Measurements from ENCODE around the gene IVL.

IVL gene

GRCh38 chr1:152907686-152908601, at the start of gene IVL:
Gene IVL (plus strand): TSS chr1:152908546. CDS start chr1:152909798, 1,252 bp downstream.
- no peak within 1 kb of the TSS for H3K9ac ChIP-seq (ENCODE audit: low read depth in 1 of 2, low read length in 2 of 2)
- H3K4me1 ChIP-seq (ENCODE audit: control insufficient read depth in 1 of 2, insufficient read depth in 2 of 2, low read length in 2 of 2): no peaks in the 10 kb centered on the region
- H3K27me3 ChIP-seq (ENCODE audit: control insufficient read depth in 1 of 2, insufficient read depth in 2 of 2, low read length in 2 of 2): peaks cover 0 to 4% of the 10 kb centered on the region in 2 donors
- no peak within 1 kb of the TSS for H3K27ac ChIP-seq (ENCODE audit: low read depth, low read length)
- no peak within 1 kb of the TSS for H3K4me3 ChIP-seq (ENCODE audit: low read depth in 1 of 2, low read length in 2 of 2)
- H3K9me3 ChIP-seq (ENCODE audit: control insufficient read depth in 1 of 2, low read length in 2 of 2): no peaks in the 10 kb centered on the region
- no peaks in the 10 kb centered on the region for H3K36me3 ChIP-seq (ENCODE audit: control insufficient read depth in 1 of 2, insufficient read depth in 2 of 2, low read length in 2 of 2)

- Histone ChIP-seq H3K36me3 (ENCODE audit: control insufficient read depth in 1 of 2, insufficient read depth in 2 of 2, low read length in 2 of 2) (no peaks in the 10 kb centered on the region), H3K4me3 (ENCODE audit: low read depth in 1 of 2, low read length in 2 of 2) (no peak within 1 kb of the TSS), H3K4me1 (ENCODE audit: control insufficient read depth in 1 of 2, insufficient read depth in 2 of 2, low read length in 2 of 2) (no peaks in the 10 kb centered on the region), H3K27ac (ENCODE audit: low read depth, low read length) (no peak within 1 kb of the TSS), H3K9ac (ENCODE audit: low read depth in 1 of 2, low read length in 2 of 2) (no peak within 1 kb of the TSS), H3K27me3 (ENCODE audit: control insufficient read depth in 1 of 2, insufficient read depth in 2 of 2, low read length in 2 of 2) (no peaks in the 10 kb centered on the region), H3K9me3 (ENCODE audit: control insufficient read depth in 1 of 2, low read length in 2 of 2) (no peaks in the 10 kb centered on the region)
Measured at GRCh38 chr1:152859696-152860095, 48.6 kb upstream of the IVL start, which contains the start of gene LCE7A. Gene LCE7A (plus strand): TSS chr1:152859996. CDS start chr1:152860698, 702 bp downstream.

GRCh38 chr1:152860129-152860528, 48.2 kb upstream of the IVL start:
- no peaks in the 10 kb centered on the region for H3K9me3 ChIP-seq (ENCODE audit: control insufficient read depth in 1 of 2, low read length in 2 of 2)
- no peak overlapping the region for H3K9ac ChIP-seq (ENCODE audit: low read depth in 1 of 2, low read length in 2 of 2)
- H3K27ac ChIP-seq (ENCODE audit: low read depth, low read length): no peak overlapping the region
- H3K4me1 ChIP-seq (ENCODE audit: control insufficient read depth in 1 of 2, insufficient read depth in 2 of 2, low read length in 2 of 2): no peaks in the 10 kb centered on the region
- no peak overlapping the region for H3K4me3 ChIP-seq (ENCODE audit: low read depth in 1 of 2, low read length in 2 of 2)
- H3K36me3 ChIP-seq (ENCODE audit: control insufficient read depth in 1 of 2, insufficient read depth in 2 of 2, low read length in 2 of 2): no peaks in the 10 kb centered on the region
- H3K27me3 ChIP-seq (ENCODE audit: control insufficient read depth in 1 of 2, insufficient read depth in 2 of 2, low read length in 2 of 2): no peaks in the 10 kb centered on the region

- Histone ChIP-seq H3K4me3 (ENCODE audit: low read depth in 1 of 2, low read length in 2 of 2) (no peak overlapping the region), H3K27me3 (ENCODE audit: control insufficient read depth in 1 of 2, insufficient read depth in 2 of 2, low read length in 2 of 2) (no peaks in the 10 kb centered on the region), H3K4me1 (ENCODE audit: control insufficient read depth in 1 of 2, insufficient read depth in 2 of 2, low read length in 2 of 2) (no peaks in the 10 kb centered on the region), H3K9ac (ENCODE audit: low read depth in 1 of 2, low read length in 2 of 2) (no peak overlapping the region), H3K27ac (ENCODE audit: low read depth, low read length) (no peak overlapping the region), H3K36me3 (ENCODE audit: control insufficient read depth in 1 of 2, insufficient read depth in 2 of 2, low read length in 2 of 2) (no peaks in the 10 kb centered on the region), H3K9me3 (ENCODE audit: control insufficient read depth in 1 of 2, low read length in 2 of 2) (no peaks in the 10 kb centered on the region)
Measured at GRCh38 chr1:152861374-152861773, 47.0 kb upstream of the IVL start.

- Histone ChIP-seq H3K27me3 (ENCODE audit: control insufficient read depth in 1 of 2, insufficient read depth in 2 of 2, low read length in 2 of 2) (no peaks in the 10 kb centered on the region), H3K27ac (ENCODE audit: low read depth, low read length) (no peak overlapping the region), H3K36me3 (ENCODE audit: control insufficient read depth in 1 of 2, insufficient read depth in 2 of 2, low read length in 2 of 2) (no peaks in the 10 kb centered on the region), H3K4me3 (ENCODE audit: low read depth in 1 of 2, low read length in 2 of 2) (no peak overlapping the region), H3K4me1 (ENCODE audit: control insufficient read depth in 1 of 2, insufficient read depth in 2 of 2, low read length in 2 of 2) (no peaks in the 10 kb centered on the region), H3K9me3 (ENCODE audit: control insufficient read depth in 1 of 2, low read length in 2 of 2) (no peaks in the 10 kb centered on the region), H3K9ac (ENCODE audit: low read depth in 1 of 2, low read length in 2 of 2) (no peak overlapping the region)
Measured at GRCh38 chr1:152864443-152864842, 43.9 kb upstream of the IVL start.

- Histone ChIP-seq H3K27ac (ENCODE audit: low read depth, low read length) (no peak overlapping the region), H3K9me3 (ENCODE audit: control insufficient read depth in 1 of 2, low read length in 2 of 2) (no peaks in the 10 kb centered on the region), H3K27me3 (ENCODE audit: control insufficient read depth in 1 of 2, insufficient read depth in 2 of 2, low read length in 2 of 2) (no peaks in the 10 kb centered on the region), H3K4me3 (ENCODE audit: low read depth in 1 of 2, low read length in 2 of 2) (no peak overlapping the region), H3K4me1 (ENCODE audit: control insufficient read depth in 1 of 2, insufficient read depth in 2 of 2, low read length in 2 of 2) (no peaks in the 10 kb centered on the region), H3K9ac (ENCODE audit: low read depth in 1 of 2, low read length in 2 of 2) (no peak overlapping the region), H3K36me3 (ENCODE audit: control insufficient read depth in 1 of 2, insufficient read depth in 2 of 2, low read length in 2 of 2) (no peaks in the 10 kb centered on the region)
Measured at GRCh38 chr1:152866321-152866720, 42.0 kb upstream of the IVL start.

- no peaks in the 10 kb centered on the region for H3K36me3 ChIP-seq (ENCODE audit: control insufficient read depth in 1 of 2, insufficient read depth in 2 of 2, low read length in 2 of 2)
- no peak overlapping the region for H3K9ac ChIP-seq (ENCODE audit: low read depth in 1 of 2, low read length in 2 of 2)
- no peaks in the 10 kb centered on the region for H3K4me1 ChIP-seq (ENCODE audit: control insufficient read depth in 1 of 2, insufficient read depth in 2 of 2, low read length in 2 of 2)
- no peaks in the 10 kb centered on the region for H3K9me3 ChIP-seq (ENCODE audit: control insufficient read depth in 1 of 2, low read length in 2 of 2)
- no peak overlapping the region for H3K27ac ChIP-seq (ENCODE audit: low read depth, low read length)
- no peak overlapping the region for H3K4me3 ChIP-seq (ENCODE audit: low read depth in 1 of 2, low read length in 2 of 2)
- H3K27me3 ChIP-seq (ENCODE audit: control insufficient read depth in 1 of 2, insufficient read depth in 2 of 2, low read length in 2 of 2): no peaks in the 10 kb centered on the region
Measured at GRCh38 chr1:152869808-152870419, 38.4 kb upstream of the IVL start.

- H3K36me3 ChIP-seq (ENCODE audit: control insufficient read depth in 1 of 2, insufficient read depth in 2 of 2, low read length in 2 of 2): no peaks in the 10 kb centered on the region
- no peaks in the 10 kb centered on the region for H3K27me3 ChIP-seq (ENCODE audit: control insufficient read depth in 1 of 2, insufficient read depth in 2 of 2, low read length in 2 of 2)
- H3K4me3 ChIP-seq (ENCODE audit: low read depth in 1 of 2, low read length in 2 of 2): no peak overlapping the region
- no peaks in the 10 kb centered on the region for H3K4me1 ChIP-seq (ENCODE audit: control insufficient read depth in 1 of 2, insufficient read depth in 2 of 2, low read length in 2 of 2)
- H3K27ac ChIP-seq (ENCODE audit: low read depth, low read length): no peak overlapping the region
- no peak overlapping the region for H3K9ac ChIP-seq (ENCODE audit: low read depth in 1 of 2, low read length in 2 of 2)
- no peaks in the 10 kb centered on the region for H3K9me3 ChIP-seq (ENCODE audit: control insufficient read depth in 1 of 2, low read length in 2 of 2)
Measured at GRCh38 chr1:152870831-152871730, 37.3 kb upstream of the IVL start.

GRCh38 chr1:152871731-152872126, 36.6 kb upstream of the IVL start:
- Histone ChIP-seq H3K4me3 (ENCODE audit: low read depth in 1 of 2, low read length in 2 of 2) (no peak overlapping the region), H3K36me3 (ENCODE audit: control insufficient read depth in 1 of 2, insufficient read depth in 2 of 2, low read length in 2 of 2) (no peaks in the 10 kb centered on the region), H3K4me1 (ENCODE audit: control insufficient read depth in 1 of 2, insufficient read depth in 2 of 2, low read length in 2 of 2) (no peaks in the 10 kb centered on the region), H3K27ac (ENCODE audit: low read depth, low read length) (no peak overlapping the region), H3K9me3 (ENCODE audit: control insufficient read depth in 1 of 2, low read length in 2 of 2) (no peaks in the 10 kb centered on the region), H3K9ac (ENCODE audit: low read depth in 1 of 2, low read length in 2 of 2) (no peak overlapping the region), H3K27me3 (ENCODE audit: control insufficient read depth in 1 of 2, insufficient read depth in 2 of 2, low read length in 2 of 2) (no peaks in the 10 kb centered on the region)

Data from duodenal mucosa (tissue), 2 donors.